Peyer's patch (tissue), 4 donors: Measurements from ENCODE around the gene KCNN3. TPM values are rescaled to one million over a fixed set of nuclear protein-coding genes. Genes with fewer than 3 reads are reported as not detected.

Source experiments
- DNase-seq, 3 donors: peaks; one replicate each; pipeline ENCODE4 v3.0.0-alpha.2; 2017 to 2019
- H3K27ac ChIP-seq, 4 donors: fragments of 200-600 bp; sonication (generic); one replicate each; pipeline ENCODE4 v1.5.1; 2016 to 2019
- H3K27me3 ChIP-seq, 2 donors: fragments of 200-600 bp; sonication (generic); one replicate each; pipeline ENCODE4 v1.5.1; 2019
- H3K36me3 ChIP-seq, 3 donors: fragments of 200-600 bp; sonication (generic); one replicate each; pipeline ENCODE4 v1.5.1; 2016 to 2019
- H3K4me1 ChIP-seq, 4 donors: fragments of 200-600 bp; sonication (generic); one replicate each; pipeline ENCODE4 v1.5.1; 2016 to 2019
- H3K4me3 ChIP-seq, 4 donors: fragments of 200-600 bp; sonication (generic); 1 replicate in 3 of 4; 2 replicates in 1 of 4; pipeline ENCODE4 v1.5.1; 2016 to 2019; ENCODE audit warnings: mild to moderate bottlenecking in 1 of 4
- H3K9me3 ChIP-seq, 4 donors: fragments of 200-600 bp; sonication (generic); one replicate each; pipeline ENCODE4 v1.5.1; 2016 to 2019; ENCODE audit warnings: mild to moderate bottlenecking in 1 of 4
- POLR2A ChIP-seq, 2 donors: fragments of 450-650 bp; IDR thresholded peaks; one replicate each; pipeline ENCODE4 v1.5.1; 2017; ENCODE audit warnings: antibody characterized with exemption in 2 of 2, mild to moderate bottlenecking in 2 of 2, moderate library complexity in 2 of 2
- total RNA-seq, 4 donors: library from RNA; depleted of rRNA; stranded (reverse); fragments of >200 nt; gene quantifications; one replicate each; pipeline ENCODE4 v1.1.0, GENCODE V29; 2016
- TF ChIP-seq, protein P1 (sequence below), 6 experiments: fragments of 450-650 bp in 4 of 6; fragments of 200-600 bp in 2 of 6; sonication (generic) in 1 of 6; IDR thresholded peaks; one replicate each; pipeline ENCODE4 v1.5.1; 2017 to 2019; ENCODE audit warnings: antibody characterized with exemption in 6 of 6, mild to moderate bottlenecking in 3 of 6, moderate library complexity in 1 of 6

Gene KCNN3
- total RNA-seq, 4 donors from 2014 or later = 0.85 to 1.7 (median 1.2) TPM

DNA sequence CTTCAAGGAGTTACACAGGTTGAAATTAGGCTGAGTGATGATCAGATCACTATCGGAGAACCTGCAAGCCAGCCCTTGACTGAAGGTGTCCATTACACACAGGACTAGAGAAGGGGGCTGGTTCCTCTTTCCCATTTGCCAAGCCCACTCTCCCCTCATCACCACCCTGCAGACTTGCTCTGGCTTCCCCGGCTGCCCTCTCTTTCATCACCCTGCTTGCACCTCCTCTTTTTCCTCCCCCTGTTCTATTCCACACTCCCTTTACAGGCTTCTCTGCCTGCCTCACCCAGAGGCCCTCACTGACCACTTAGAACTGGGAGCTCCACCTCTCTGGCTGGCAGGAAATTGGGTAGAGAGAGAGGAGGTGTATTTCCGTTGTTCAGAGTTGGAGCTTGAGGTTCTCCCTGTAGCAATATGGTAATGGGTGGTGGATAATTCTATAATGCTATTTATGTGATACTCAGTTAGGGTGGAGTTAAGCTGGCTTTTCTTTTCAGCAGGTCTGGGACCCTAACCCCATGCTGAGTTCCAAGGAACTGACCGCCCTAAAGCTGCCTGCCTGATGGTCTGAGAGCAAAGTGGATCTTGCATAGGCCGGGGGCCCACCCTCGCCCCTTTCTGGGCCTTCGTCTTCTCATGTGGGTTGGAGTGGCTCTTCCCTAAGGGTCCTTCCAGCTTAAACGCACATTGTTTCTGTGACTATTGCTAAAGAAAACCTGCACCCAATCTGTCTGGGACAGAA is 150.3 kb downstream of the KCNN3 start:
- no peaks in the 10 kb centered on the region for H3K36me3 ChIP-seq
- H3K9me3 ChIP-seq = no peaks in the 10 kb centered on the region
- H3K4me1 ChIP-seq = no peaks in the 10 kb centered on the region
- H3K4me3 ChIP-seq = no peak overlapping the region
- no peaks in the 10 kb centered on the region for H3K27me3 ChIP-seq
- no peak overlapping the region for H3K27ac ChIP-seq
- DNase-seq = no peak
- TF ChIP-seq, protein P1, sequence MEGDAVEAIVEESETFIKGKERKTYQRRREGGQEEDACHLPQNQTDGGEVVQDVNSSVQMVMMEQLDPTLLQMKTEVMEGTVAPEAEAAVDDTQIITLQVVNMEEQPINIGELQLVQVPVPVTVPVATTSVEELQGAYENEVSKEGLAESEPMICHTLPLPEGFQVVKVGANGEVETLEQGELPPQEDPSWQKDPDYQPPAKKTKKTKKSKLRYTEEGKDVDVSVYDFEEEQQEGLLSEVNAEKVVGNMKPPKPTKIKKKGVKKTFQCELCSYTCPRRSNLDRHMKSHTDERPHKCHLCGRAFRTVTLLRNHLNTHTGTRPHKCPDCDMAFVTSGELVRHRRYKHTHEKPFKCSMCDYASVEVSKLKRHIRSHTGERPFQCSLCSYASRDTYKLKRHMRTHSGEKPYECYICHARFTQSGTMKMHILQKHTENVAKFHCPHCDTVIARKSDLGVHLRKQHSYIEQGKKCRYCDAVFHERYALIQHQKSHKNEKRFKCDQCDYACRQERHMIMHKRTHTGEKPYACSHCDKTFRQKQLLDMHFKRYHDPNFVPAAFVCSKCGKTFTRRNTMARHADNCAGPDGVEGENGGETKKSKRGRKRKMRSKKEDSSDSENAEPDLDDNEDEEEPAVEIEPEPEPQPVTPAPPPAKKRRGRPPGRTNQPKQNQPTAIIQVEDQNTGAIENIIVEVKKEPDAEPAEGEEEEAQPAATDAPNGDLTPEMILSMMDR (IDR thresholded peaks at IDR 0.05) = no peak
- no peak for TF ChIP-seq POLR2A (IDR thresholded peaks at IDR 0.05)

DNA sequence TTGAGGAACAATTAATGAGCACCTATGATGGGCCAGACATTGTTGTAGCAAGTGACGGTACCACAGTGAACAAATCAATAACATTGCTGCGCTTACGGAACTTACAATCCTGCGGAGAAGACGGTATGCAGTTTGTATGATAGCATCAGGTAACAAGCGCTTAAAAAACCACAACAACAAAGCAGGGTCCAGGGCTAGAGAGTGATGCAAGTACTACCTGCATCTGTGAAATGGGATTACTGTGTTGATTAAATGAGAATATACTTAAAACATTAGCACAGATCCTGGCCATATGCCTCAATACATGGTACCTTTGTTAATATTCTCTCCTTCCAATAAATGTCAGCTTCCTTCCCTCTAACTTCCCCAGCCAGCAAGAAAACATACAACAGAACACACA is 151.5 kb downstream of the KCNN3 start:
- Histone ChIP-seq H3K27ac (no peak overlapping the region), H3K4me1 (no peaks in the 10 kb centered on the region), H3K36me3 (no peaks in the 10 kb centered on the region), H3K4me3 (no peak overlapping the region), H3K9me3 (no peaks in the 10 kb centered on the region), H3K27me3 (no peaks in the 10 kb centered on the region)
- no peak for DNase-seq
- no peak for TF ChIP-seq POLR2A (IDR thresholded peaks at IDR 0.05)
- TF ChIP-seq, protein P1 (IDR thresholded peaks at IDR 0.05) = no peak

DNA sequence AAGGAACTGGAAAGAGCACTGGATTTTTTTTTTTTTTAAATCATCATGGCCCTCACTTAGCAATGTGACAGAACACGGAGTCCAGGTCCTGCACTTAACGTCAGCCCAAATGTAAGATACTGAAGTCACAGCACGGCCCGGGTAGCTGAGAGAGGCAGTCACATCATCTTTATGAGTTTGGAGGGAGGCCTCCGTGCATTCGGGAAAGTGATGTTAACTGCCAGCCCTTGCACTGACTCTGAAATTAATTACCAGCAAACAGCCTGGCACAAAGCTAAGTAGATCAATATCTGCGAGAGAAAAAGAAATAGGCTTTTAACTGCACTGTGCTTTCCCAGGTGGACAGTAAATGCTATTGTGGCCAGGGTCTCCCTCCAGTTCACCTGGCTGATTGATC is 152.6 kb downstream of the KCNN3 start:
- TF ChIP-seq POLR2A (IDR thresholded peaks at IDR 0.05) = no peak
- TF ChIP-seq, protein P1 (IDR thresholded peaks at IDR 0.05) = no peak
- Histone ChIP-seq H3K27ac (no peak overlapping the region), H3K4me3 (no peak overlapping the region), H3K36me3 (no peaks in the 10 kb centered on the region), H3K27me3 (no peaks in the 10 kb centered on the region), H3K4me1 (no peaks in the 10 kb centered on the region), H3K9me3 (no peaks in the 10 kb centered on the region)
- DNase-seq = no peak

DNA sequence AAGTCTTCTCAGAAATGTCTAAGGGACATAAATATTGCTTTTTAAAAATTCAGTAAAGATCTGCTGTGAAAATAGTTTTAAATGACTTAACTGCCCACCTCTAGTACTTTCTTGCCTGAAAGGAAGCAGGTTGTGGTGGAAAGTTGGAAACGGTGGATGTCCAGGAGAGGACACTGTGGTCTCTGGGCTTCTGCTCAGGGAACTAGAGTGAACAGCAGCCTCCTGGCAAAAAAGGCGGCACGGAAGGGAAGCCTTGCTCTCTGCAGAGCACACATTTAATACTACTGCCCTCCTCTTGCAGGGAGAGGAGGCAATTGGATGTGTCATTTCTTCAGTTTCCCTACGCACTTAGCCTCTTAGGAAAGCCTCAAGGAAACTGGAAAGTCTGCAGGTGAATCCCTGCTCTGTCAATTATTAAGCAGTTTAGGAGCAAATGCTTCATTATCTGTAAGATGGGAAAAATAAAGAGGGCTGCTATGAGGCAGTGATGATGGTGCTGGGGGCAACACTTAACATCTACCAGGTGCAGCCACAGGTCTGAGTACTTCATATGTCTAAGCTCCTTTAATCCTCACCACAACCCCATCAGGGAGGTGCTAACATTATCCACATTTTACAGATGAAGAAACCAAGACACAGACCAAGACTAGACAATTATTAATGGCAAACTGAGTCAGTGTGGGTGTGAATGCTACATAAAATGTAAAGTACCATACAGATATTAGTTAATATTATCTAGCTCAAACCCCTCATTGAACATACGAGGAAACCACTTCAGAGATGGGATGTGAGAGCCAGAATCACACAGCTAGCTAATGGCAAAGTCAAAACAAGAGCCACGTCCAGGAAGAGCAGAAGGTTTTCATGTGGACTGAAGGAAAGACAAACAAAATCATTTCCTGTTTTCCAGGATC is 153.2 kb downstream of the KCNN3 start:
- H3K27me3 ChIP-seq = no peaks in the 10 kb centered on the region
- H3K9me3 ChIP-seq = no peaks in the 10 kb centered on the region
- TF ChIP-seq, protein P1 (IDR thresholded peaks at IDR 0.05) = no peak
- H3K36me3 ChIP-seq = no peaks in the 10 kb centered on the region
- H3K27ac ChIP-seq = no peak overlapping the region
- DNase-seq = no peak
- no peaks in the 10 kb centered on the region for H3K4me1 ChIP-seq
- H3K4me3 ChIP-seq = no peak overlapping the region

DNA sequence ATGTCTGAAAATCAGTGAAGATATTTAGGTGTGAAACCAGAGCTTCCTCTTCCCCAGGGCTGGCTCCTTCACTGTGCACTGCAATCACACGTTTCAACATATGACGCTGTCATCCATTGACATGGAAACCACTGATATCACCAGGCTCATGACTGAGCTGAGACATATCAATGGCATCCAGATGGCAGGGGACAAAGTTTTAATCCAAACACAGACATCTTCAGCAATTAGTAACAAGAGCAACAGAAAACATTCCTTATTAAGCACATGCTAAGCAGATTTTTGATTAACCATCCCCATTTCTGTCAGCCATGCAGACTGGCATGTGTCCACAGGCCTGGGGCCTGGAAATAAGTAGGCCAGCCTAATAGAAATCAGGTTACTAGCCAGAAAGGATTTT is 154.1 kb downstream of the KCNN3 start:
- Histone ChIP-seq H3K27ac (no peak overlapping the region), H3K4me1 (no peaks in the 10 kb centered on the region), H3K36me3 (no peaks in the 10 kb centered on the region), H3K27me3 (no peaks in the 10 kb centered on the region), H3K9me3 (no peaks in the 10 kb centered on the region), H3K4me3 (no peak overlapping the region)
- TF ChIP-seq POLR2A (IDR thresholded peaks at IDR 0.05) = no peak
- TF ChIP-seq, protein P1 (IDR thresholded peaks at IDR 0.05) = no peak
- DNase-seq = no peak
